ENCODE data around the gene PDE10A.

The PDE10A gene

GRCh38 chr6:165632194-165632593, 30.8 kb downstream of the PDE10A start:
- no peaks in the 10 kb centered on the region for H3K9me3 ChIP-seq
- no peak for DNase-seq
- no peak overlapping the region for H3K27ac ChIP-seq
- no peaks in the 10 kb centered on the region for H3K27me3 ChIP-seq
- TF ChIP-seq, protein P1, sequence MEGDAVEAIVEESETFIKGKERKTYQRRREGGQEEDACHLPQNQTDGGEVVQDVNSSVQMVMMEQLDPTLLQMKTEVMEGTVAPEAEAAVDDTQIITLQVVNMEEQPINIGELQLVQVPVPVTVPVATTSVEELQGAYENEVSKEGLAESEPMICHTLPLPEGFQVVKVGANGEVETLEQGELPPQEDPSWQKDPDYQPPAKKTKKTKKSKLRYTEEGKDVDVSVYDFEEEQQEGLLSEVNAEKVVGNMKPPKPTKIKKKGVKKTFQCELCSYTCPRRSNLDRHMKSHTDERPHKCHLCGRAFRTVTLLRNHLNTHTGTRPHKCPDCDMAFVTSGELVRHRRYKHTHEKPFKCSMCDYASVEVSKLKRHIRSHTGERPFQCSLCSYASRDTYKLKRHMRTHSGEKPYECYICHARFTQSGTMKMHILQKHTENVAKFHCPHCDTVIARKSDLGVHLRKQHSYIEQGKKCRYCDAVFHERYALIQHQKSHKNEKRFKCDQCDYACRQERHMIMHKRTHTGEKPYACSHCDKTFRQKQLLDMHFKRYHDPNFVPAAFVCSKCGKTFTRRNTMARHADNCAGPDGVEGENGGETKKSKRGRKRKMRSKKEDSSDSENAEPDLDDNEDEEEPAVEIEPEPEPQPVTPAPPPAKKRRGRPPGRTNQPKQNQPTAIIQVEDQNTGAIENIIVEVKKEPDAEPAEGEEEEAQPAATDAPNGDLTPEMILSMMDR (IDR thresholded peaks at IDR 0.05): no peak
- H3K4me3 ChIP-seq: no peak overlapping the region
- H3K36me3 ChIP-seq: no peaks in the 10 kb centered on the region
- no peaks in the 10 kb centered on the region for H3K4me1 ChIP-seq
- intact Hi-C loops (cut with DNase I; ENCODE audit: low total_unique reads): no loop called here

- Histone ChIP-seq H3K4me3 (no peak overlapping the region), H3K9me3 (no peaks in the 10 kb centered on the region), H3K27ac (no peak overlapping the region), H3K4me1 (no peaks in the 10 kb centered on the region), H3K36me3 (no peaks in the 10 kb centered on the region), H3K27me3 (no peaks in the 10 kb centered on the region)
- TF ChIP-seq, protein P1 (IDR thresholded peaks at IDR 0.05): no peak
- no peak for DNase-seq
- intact Hi-C loops (cut with DNase I; ENCODE audit: low total_unique reads): no loop called here
These were observed 32.5 kb downstream of the PDE10A start for GRCh38 chr6:165630544-165630953.

- no peak overlapping the region for H3K4me3 ChIP-seq
- no peak for DNase-seq
- TF ChIP-seq, protein P1 (IDR thresholded peaks at IDR 0.05): no peak
- H3K27me3 ChIP-seq: no peaks in the 10 kb centered on the region
- H3K9me3 ChIP-seq: no peaks in the 10 kb centered on the region
- H3K27ac ChIP-seq: no peak overlapping the region
- intact Hi-C loops (cut with DNase I; ENCODE audit: low total_unique reads): no loop called here
- no peaks in the 10 kb centered on the region for H3K36me3 ChIP-seq
- no peaks in the 10 kb centered on the region for H3K4me1 ChIP-seq
These were observed 34.1 kb downstream of the PDE10A start for GRCh38 chr6:165628955-165629354.

- Histone ChIP-seq H3K27ac (no peak overlapping the region), H3K4me1 (no peaks in the 10 kb centered on the region), H3K27me3 (no peaks in the 10 kb centered on the region), H3K36me3 (no peaks in the 10 kb centered on the region), H3K9me3 (no peaks in the 10 kb centered on the region), H3K4me3 (no peak overlapping the region)
- no peak for DNase-seq
- TF ChIP-seq, protein P1 (IDR thresholded peaks at IDR 0.05): no peak
- intact Hi-C loops (cut with DNase I; ENCODE audit: low total_unique reads): no loop called here
These were observed 35.7 kb downstream of the PDE10A start for GRCh38 chr6:165627366-165627765.

- intact Hi-C loops (cut with DNase I; ENCODE audit: low total_unique reads): no loop called here
- Histone ChIP-seq H3K4me3 (no peak overlapping the region), H3K4me1 (no peaks in the 10 kb centered on the region), H3K27me3 (no peaks in the 10 kb centered on the region), H3K9me3 (no peaks in the 10 kb centered on the region), H3K27ac (no peak overlapping the region), H3K36me3 (no peaks in the 10 kb centered on the region)
- DNase-seq: no peak
- TF ChIP-seq, protein P1 (IDR thresholded peaks at IDR 0.05): no peak
These were observed 36.3 kb downstream of the PDE10A start for GRCh38 chr6:165626711-165627110.

Data from tibial artery (tissue), 4 donors.